ENCODE data around the gene MPRIP. TPM values are rescaled to one million over a fixed set of nuclear protein-coding genes. Genes with fewer than 3 reads are reported as not detected.
A peak's percentile ranks its signal among the peaks of the same experiment; 100 is the strongest.

MPRIP gene
- total and polyA plus RNA-seq, 2 of the 13 experiments (the other 11 are each of a cell fraction or from before 2014, with no cell fraction given) = 50.2 to 52.4 TPM

DNA sequence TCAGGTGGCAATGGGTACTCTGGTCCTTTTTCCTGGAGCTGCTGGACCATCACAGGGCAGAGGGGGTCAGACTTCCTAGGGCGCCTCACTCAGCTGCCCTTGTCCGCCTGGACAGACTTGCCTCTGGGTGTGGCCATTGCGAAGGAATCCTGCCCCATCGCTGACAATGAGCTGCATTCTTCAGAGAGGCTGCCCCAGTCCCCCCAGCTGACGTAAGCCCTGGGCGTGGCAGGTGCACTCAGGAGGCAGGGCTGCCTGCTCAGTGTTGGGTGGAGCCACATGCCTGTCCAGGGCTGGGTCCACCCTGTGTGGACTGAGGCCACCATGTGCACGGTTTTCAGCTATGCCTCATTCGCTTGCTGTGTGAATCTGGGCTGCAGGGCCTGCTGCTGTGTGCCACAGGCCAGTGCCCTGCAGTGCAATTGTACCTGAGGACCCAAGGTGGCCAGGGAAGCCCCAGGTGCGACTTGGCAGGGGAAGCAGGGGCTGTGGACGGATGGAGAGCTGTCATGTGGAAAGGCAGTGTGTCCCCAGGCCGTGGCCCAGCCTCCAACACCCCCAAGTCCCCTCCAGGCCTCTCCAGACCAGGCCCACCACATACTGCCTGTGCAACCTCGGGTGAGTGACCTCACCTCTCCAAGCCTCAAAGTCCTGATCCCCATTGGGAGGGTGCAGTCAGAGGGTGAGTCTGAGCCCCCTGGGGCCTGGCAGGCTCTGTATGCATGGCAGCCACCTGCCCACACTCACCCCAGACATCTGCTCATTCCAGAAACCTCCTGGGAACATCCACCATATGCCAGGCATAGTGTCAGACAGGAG is 14.0 kb upstream of the MPRIP start (continued):
- TF ChIP-seq, protein P1, sequence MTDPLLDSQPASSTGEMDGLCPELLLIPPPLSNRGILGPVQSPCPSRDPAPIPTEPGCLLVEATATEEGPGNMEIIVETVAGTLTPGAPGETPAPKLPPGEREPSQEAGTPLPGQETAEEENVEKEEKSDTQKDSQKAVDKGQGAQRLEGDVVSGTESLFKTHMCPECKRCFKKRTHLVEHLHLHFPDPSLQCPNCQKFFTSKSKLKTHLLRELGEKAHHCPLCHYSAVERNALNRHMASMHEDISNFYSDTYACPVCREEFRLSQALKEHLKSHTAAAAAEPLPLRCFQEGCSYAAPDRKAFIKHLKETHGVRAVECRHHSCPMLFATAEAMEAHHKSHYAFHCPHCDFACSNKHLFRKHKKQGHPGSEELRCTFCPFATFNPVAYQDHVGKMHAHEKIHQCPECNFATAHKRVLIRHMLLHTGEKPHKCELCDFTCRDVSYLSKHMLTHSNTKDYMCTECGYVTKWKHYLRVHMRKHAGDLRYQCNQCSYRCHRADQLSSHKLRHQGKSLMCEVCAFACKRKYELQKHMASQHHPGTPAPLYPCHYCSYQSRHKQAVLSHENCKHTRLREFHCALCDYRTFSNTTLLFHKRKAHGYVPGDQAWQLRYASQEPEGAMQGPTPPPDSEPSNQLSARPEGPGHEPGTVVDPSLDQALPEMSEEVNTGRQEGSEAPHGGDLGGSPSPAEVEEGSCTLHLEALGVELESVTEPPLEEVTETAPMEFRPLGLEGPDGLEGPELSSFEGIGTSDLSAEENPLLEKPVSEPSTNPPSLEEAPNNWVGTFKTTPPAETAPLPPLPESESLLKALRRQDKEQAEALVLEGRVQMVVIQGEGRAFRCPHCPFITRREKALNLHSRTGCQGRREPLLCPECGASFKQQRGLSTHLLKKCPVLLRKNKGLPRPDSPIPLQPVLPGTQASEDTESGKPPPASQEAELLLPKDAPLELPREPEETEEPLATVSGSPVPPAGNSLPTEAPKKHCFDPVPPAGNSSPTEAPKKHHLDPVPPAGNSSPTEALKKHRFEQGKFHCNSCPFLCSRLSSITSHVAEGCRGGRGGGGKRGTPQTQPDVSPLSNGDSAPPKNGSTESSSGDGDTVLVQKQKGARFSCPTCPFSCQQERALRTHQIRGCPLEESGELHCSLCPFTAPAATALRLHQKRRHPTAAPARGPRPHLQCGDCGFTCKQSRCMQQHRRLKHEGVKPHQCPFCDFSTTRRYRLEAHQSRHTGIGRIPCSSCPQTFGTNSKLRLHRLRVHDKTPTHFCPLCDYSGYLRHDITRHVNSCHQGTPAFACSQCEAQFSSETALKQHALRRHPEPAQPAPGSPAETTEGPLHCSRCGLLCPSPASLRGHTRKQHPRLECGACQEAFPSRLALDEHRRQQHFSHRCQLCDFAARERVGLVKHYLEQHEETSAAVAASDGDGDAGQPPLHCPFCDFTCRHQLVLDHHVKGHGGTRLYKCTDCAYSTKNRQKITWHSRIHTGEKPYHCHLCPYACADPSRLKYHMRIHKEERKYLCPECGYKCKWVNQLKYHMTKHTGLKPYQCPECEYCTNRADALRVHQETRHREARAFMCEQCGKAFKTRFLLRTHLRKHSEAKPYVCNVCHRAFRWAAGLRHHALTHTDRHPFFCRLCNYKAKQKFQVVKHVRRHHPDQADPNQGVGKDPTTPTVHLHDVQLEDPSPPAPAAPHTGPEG (CRISPR knock-in tag; IDR thresholded peaks at IDR 0.05) = no peak
- TF ChIP-seq ZSCAN9 (CRISPR knock-in tag; IDR thresholded peaks at IDR 0.05; ENCODE audit: borderline replicate concordance) (peak; percentile 71; the same call in 1 of the 2 replicates), ZNF792 (CRISPR knock-in tag; IDR thresholded peaks at IDR 0.05) (peak; percentile 63; the same call in 1 of the 2 replicates), KAT7 (CRISPR knock-in tag; IDR thresholded peaks at IDR 0.05; ENCODE audit: borderline replicate concordance) (no peak; the same call in 1 of the 2 replicates), HDAC1 (CRISPR knock-in tag; IDR thresholded peaks at IDR 0.05) (peak; percentile 84), YEATS4 (CRISPR knock-in tag; IDR thresholded peaks at IDR 0.05; ENCODE audit: borderline replicate concordance) (0 out of 2 replicates have a peak, but pooled peaks have one; percentile 54), FOXO1 (CRISPR knock-in tag; IDR thresholded peaks at IDR 0.05) (peak; percentile 79), PITX1 (CRISPR knock-in tag; IDR thresholded peaks at IDR 0.05) (peak; percentile 67), TCF7L2 (IDR thresholded peaks at IDR 0.05; ENCODE audit: low read depth, low read length) (no peak), KMT2A (CRISPR knock-in tag; IDR thresholded peaks at IDR 0.05) (no peak), ZNF432 (CRISPR knock-in tag; IDR thresholded peaks at IDR 0.05; ENCODE audit: borderline replicate concordance) (0 out of 2 replicates have a peak, but pooled peaks have one; percentile 37), ZNF703 (CRISPR knock-in tag; IDR thresholded peaks at IDR 0.05; ENCODE audit: borderline replicate concordance) (no peak), RCOR2 (CRISPR knock-in tag; IDR thresholded peaks at IDR 0.05) (peak; percentile 48; the same call in 1 of the 2 replicates), CEBPG (CRISPR knock-in tag; IDR thresholded peaks at IDR 0.05) (peak; percentile 84), ZNF343 (CRISPR knock-in tag; IDR thresholded peaks at IDR 0.05) (0 out of 2 replicates have a peak, but pooled peaks have one; percentile 51), DNMT1 (CRISPR knock-in tag; IDR thresholded peaks at IDR 0.05) (no peak), KDM5B (CRISPR knock-in tag; IDR thresholded peaks at IDR 0.05; ENCODE audit: borderline replicate concordance) (peak; percentile 56; the same call in 1 of the 2 replicates), SRF (IDR thresholded peaks at IDR 0.05; ENCODE audit: low read depth, low read length) (no peak)
- TF ChIP-seq, protein P2, sequence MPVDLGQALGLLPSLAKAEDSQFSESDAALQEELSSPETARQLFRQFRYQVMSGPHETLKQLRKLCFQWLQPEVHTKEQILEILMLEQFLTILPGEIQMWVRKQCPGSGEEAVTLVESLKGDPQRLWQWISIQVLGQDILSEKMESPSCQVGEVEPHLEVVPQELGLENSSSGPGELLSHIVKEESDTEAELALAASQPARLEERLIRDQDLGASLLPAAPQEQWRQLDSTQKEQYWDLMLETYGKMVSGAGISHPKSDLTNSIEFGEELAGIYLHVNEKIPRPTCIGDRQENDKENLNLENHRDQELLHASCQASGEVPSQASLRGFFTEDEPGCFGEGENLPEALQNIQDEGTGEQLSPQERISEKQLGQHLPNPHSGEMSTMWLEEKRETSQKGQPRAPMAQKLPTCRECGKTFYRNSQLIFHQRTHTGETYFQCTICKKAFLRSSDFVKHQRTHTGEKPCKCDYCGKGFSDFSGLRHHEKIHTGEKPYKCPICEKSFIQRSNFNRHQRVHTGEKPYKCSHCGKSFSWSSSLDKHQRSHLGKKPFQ (CRISPR knock-in tag; IDR thresholded peaks at IDR 0.05; ENCODE audit: insufficient replicate concordance) = no peak
- TF ChIP-seq, protein P3, sequence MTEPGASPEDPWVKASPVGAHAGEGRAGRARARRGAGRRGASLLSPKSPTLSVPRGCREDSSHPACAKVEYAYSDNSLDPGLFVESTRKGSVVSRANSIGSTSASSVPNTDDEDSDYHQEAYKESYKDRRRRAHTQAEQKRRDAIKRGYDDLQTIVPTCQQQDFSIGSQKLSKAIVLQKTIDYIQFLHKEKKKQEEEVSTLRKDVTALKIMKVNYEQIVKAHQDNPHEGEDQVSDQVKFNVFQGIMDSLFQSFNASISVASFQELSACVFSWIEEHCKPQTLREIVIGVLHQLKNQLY (CRISPR knock-in tag; IDR thresholded peaks at IDR 0.05) = 0 out of 2 replicates have a peak, but pooled peaks have one; percentile 15
- TF ChIP-seq, protein P4, sequence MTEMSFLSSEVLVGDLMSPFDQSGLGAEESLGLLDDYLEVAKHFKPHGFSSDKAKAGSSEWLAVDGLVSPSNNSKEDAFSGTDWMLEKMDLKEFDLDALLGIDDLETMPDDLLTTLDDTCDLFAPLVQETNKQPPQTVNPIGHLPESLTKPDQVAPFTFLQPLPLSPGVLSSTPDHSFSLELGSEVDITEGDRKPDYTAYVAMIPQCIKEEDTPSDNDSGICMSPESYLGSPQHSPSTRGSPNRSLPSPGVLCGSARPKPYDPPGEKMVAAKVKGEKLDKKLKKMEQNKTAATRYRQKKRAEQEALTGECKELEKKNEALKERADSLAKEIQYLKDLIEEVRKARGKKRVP (CRISPR knock-in tag; IDR thresholded peaks at IDR 0.05) = peak in 1 of 2 experiments; percentile 94; a peak in 2 of 4 replicates
